Measurements from ENCODE around the gene YWHAH. TPM values are rescaled to one million over a fixed set of nuclear protein-coding genes. Genes with fewer than 3 reads are reported as not detected.
A peak's percentile ranks its signal among the peaks of the same experiment; 100 is the strongest.
"Not testable (repeated sequence)": the region's sequence is repeated elsewhere in the genome, so short reads cannot be mapped to it uniquely, and the experiment has no call there.

YWHAH gene
- polyA plus RNA-seq, 3 donors from 2014 or later, result 76.5 to 113 (median 84.0) TPM

DNA sequence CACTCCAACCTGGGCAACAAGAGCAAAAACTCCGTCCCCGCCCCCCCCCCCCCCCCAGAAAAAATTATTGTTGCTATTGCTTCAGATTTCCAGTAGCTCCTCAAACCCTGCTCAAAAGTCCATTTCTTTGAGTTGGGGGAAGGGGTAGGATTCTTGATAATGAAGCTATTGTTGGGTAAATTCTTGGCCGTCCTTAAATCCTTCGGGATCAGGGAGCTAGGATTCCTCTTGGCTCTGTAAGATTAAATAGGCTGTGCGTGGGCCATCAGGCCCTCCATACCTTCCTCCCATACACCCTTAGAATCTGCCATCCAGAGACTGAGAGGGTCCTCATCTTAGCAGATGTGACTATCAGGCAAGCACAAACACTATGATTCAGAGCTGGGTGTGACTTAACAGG is 16.4 kb downstream of the YWHAH start:
- peaks cover 12 to 16% of the 10 kb centered on the region in 2 donors for H3K4me1 Mint-ChIP-seq
- H3K4me3 Mint-ChIP-seq, result no peak overlapping the region
- H3K36me3 Mint-ChIP-seq, result peaks cover 4 to 24% (median 12%) of the 10 kb centered on the region in 3 donors
- no peaks in the 10 kb centered on the region for H3K9me3 Mint-ChIP-seq
- H3K27me3 Mint-ChIP-seq (ENCODE audit: low read depth in 3 of 3), result no peaks in the 10 kb centered on the region
- H3K27ac Mint-ChIP-seq, result no peak overlapping the region
- no peak for DNase-seq

DNA sequence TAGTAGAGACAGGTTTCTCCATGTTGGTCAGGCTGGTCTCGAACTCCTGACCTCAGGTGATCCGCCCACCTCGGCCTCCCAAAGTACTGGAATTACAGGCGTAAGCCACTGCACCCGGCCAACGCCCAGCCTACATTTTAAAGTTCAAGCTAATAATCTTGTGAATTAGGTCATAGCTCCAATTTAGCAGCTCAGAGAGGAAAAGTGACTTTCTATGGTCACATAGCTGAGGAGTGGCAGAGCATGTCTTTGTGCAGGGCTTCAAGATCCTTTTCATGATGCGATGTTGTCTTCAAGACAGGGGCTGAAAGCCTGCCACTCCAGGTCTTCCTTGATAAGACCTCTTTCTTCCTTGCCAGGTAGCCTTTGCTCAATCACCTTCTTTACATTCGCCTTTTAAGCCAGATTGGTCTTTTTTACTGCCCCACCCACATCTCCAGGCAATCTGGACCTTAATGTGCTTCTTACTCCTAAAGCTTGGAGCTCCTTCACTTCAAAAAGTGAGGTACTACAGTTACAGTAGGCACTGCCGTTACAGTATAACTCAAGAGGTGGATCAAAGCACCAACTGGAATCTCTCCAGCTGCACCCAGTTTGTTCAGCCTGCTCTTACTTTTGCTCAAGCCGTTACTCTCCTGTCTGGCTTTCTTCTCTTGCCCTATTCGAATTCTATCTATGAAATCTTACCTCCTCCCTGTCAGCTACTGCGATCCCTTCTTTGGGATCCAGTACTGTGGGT is 18.2 kb downstream of the YWHAH start:
- Mint-ChIP-seq H3K27ac (no peak overlapping the region), H3K4me3 (no peak overlapping the region), H3K36me3 (peaks cover 0 to 10% (median 4%) of the 10 kb centered on the region in 3 donors), H3K4me1 (peaks cover 9 to 10% of the 10 kb centered on the region in 2 donors), H3K9me3 (no peaks in the 10 kb centered on the region), H3K27me3 (ENCODE audit: low read depth in 3 of 3) (no peaks in the 10 kb centered on the region)
- no peak for DNase-seq

DNA sequence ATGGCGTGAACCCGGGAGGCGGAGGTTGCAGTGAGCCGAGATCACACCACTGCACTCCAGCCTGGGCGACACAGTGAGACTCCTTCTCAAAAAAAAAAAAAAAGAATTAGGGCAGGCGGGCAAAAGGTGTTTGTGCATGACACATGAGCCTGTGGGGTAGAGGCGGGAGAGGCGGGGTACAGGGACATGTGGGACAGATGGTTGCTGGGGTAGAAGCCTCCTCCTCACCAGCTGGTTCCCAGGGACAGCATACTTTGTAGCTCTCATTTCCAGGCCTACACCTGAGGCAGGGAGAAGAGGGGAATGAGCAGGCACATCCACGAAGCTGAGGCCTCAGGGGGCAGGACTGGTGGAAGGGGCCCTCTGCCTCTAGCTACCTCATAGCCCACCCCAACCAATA is 23.7 kb downstream of the YWHAH start:
- Mint-ChIP-seq H3K27ac (no peak overlapping the region), H3K36me3 (no peaks in the 10 kb centered on the region), H3K4me3 (no peak overlapping the region), H3K27me3 (ENCODE audit: low read depth in 3 of 3) (peaks cover 0 to 3% (median 1%) of the 10 kb centered on the region in 3 donors), H3K9me3 (no peaks in the 10 kb centered on the region), H3K4me1 (peaks cover 13 to 16% of the 10 kb centered on the region in 2 donors)
- DNase-seq, result no peak

DNA sequence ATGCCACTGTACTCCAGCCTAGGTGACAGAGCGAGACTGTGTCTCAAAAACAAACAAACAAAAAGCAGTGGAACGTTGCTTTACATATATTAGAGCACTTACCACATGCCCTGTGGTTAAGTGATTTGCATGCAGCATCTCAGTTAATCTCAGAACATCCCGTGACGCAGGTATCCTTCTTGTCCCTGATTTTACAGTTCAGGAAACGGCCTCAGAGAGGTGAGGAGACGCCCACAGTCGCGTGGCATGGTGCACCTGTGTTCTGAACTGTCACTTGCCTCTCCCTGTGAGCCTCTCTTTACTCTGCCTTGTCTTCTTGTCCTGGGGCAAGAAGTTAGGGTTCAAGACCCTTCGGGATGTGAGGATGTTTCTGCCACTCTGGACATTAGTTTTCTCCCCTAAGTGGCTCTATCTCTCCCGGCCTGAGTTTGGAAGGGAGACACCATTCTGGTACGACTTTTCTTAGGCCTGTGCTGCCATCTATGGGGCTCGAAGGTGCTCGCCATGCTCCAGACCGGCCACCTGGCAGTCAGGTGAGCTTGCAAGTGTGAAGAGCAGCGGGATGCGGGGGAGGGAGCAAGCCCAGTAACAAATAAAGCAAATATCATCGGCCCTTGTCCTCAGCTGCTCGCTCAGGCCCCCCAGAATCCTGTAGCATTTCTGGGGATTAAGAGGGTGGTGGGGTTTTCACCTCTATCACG is 25.6 kb downstream of the YWHAH start:
- DNase-seq, result peak; percentile 24 to 30 (median 29)
- peak overlapping the region; percentile 71 to 88 (median 79) for H3K4me3 Mint-ChIP-seq
- H3K4me1 Mint-ChIP-seq, result peaks cover 13 to 16% of the 10 kb centered on the region in 2 donors
- peaks cover 0 to 3% (median 1%) of the 10 kb centered on the region in 3 donors for H3K27me3 Mint-ChIP-seq (ENCODE audit: low read depth in 3 of 3)
- no peaks in the 10 kb centered on the region for H3K36me3 Mint-ChIP-seq
- H3K9me3 Mint-ChIP-seq, result no peaks in the 10 kb centered on the region
- H3K27ac Mint-ChIP-seq, result peak overlapping the region in 4 of 6 donors; percentile 25 to 59 (median 56)

DNA sequence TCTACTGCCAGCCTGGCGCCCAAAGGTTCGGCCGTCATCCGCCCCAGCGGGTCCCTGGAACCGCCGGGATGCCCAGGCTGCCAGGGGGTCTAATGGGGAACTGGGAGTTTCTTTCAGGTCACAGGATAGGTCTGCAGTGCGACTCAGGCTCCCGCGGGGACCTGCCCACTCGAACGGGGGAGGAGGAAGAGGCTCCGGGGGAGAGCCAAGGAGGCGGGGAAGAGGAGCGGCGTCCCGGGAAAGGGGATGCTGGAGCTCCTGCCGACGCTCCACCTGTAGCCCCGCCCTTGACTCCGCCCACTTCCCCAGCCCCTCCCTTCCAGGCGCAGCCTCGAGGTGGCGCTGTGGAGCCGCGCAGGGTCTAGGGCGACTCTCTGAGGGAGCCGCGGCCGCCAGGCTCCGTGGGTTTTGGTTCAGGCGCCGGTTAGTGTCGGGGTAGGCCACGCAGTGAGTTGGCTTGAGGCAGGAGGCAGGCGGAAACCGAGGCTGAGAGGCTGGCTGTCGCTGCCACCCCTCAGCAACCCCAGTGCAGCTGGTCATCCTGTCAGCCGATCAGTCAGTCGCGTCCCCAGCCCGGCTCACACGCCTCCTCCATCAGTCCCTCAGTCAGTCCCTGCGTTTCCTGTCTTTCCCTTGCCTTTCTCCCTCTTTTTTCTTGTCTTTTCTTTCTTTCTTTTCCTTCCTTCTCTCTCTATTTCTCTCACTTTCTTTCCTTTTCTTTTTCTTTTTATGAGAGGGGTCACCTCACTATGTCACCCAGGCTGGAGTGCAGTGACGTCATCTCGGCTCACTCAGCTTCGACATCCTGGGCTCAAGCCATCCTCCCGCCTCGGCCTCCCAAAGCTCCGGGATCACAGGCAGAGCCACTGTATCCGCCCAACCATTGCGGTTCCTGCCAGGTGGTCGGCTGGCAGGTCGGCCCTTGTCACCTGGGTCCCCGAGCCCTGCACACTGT is 26.4 kb downstream of the YWHAH start:
- peaks cover 13 to 16% of the 10 kb centered on the region in 2 donors for H3K4me1 Mint-ChIP-seq
- no peaks in the 10 kb centered on the region for H3K36me3 Mint-ChIP-seq
- H3K27me3 Mint-ChIP-seq (ENCODE audit: low read depth in 3 of 3), result peaks cover 0 to 3% (median 1%) of the 10 kb centered on the region in 3 donors
- DNase-seq, result peak; percentile 89 to 90 (median 90)
- H3K27ac Mint-ChIP-seq, result peak overlapping the region in 5 of 6 donors; percentile 24 to 82 (median 58)
- H3K9me3 Mint-ChIP-seq, result no peaks in the 10 kb centered on the region
- H3K4me3 Mint-ChIP-seq, result peak overlapping the region; percentile 71 to 88 (median 79)

DNA sequence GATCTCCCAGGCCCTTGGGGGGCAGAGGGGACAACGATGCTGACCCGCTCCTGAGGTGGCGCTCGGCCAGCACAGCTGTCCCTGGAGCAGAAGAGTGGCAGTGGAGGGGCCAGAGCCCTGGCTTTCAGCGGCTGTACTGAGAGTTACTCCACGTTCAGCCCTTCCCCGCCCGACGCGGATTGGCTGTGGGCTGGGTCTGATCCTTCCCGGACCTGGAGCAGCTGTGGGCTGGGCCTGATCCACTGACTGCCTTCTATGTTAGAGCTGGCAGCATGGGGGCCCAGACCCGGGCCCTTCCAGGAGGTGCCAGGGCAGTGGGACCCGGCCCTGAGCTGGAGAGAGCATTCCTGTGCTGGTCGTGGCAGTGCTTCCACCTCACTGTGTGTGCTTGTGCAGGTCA is 27.8 kb downstream of the YWHAH start:
- no peaks in the 10 kb centered on the region for H3K36me3 Mint-ChIP-seq
- no peak for DNase-seq
- H3K4me1 Mint-ChIP-seq, result peaks cover 15 to 16% of the 10 kb centered on the region in 2 donors
- no peak overlapping the region for H3K27ac Mint-ChIP-seq
- H3K4me3 Mint-ChIP-seq, result no peak overlapping the region
- peaks cover 0 to 5% (median 1%) of the 10 kb centered on the region in 3 donors for H3K27me3 Mint-ChIP-seq (ENCODE audit: low read depth in 3 of 3)
- H3K9me3 Mint-ChIP-seq, result no peaks in the 10 kb centered on the region

DNA sequence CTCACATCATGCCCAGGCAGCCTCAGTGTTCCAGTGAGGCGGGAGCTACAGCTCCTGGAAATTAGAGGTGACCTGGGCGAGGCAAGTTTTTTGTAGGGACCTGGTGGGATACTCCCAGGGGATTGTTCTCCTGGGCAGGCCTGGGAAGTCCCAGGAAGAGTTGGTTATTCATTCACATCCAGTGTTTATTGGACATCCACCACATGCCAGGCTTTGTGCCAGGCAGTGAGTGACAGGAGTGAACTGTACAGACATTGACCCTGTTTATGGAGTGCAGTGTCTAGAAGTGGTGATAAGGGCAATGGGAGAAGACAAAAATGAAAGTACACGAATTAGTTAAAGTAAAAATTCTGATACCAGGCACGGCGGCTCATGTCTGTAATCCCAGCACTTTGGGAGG is 29.4 kb downstream of the YWHAH start:
- no peak overlapping the region for H3K27ac Mint-ChIP-seq

DNA sequence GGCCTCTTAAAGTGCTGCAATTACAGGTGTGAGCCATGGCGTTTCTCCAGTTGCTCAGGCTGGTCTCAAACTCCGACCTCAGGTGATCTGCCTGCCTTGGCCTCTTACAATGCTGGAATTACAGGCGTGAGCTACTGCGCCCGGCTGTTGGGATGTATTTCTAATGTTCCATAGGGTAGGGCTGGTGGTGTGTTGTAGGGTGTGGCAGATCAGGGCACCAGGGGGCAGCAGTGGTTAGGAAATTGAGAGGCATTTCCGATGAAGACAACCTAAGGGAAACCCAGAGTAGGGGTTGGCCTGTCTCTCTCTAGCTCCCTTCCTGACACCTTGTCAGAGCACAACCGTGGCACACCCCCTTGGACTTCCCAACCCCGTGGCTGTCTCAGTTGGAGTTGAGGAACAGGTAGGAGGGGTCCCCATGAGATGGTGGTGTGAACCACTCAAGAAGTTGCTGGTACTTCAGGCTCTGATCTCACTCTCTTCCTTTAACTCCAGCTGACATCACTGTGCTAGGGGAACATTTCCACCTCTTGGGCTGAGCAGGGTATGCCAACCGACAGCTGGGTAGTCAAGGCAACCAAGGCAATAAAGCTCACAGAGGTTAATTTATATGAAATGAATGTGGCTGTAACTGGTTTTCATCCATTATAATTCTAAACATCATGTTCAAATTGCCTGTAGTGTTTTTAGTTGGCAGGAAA is 33.0 kb downstream of the YWHAH start:
- Mint-ChIP-seq H3K27me3 (ENCODE audit: low read depth in 3 of 3) (peaks cover 0 to 7% (median 1%) of the 10 kb centered on the region in 3 donors), H3K9me3 (no peaks in the 10 kb centered on the region), H3K27ac (no peak overlapping the region), H3K4me1 (peaks cover 0 to 2% of the 10 kb centered on the region in 2 donors), H3K4me3 (no peak overlapping the region), H3K36me3 (no peaks in the 10 kb centered on the region)
- peak; percentile 37 to 52 (median 44) for DNase-seq

More for the DNA sequence above, 29.4 kb downstream of the YWHAH start:
- Mint-ChIP-seq H3K27me3 (ENCODE audit: low read depth in 3 of 3) (peaks cover 0 to 7% (median 1%) of the 10 kb centered on the region in 3 donors), H3K36me3 (no peaks in the 10 kb centered on the region), H3K4me3 (no peak overlapping the region), H3K9me3 (no peaks in the 10 kb centered on the region), H3K4me1 (peaks cover 15 to 16% of the 10 kb centered on the region in 2 donors)
- DNase-seq, result no peak

DNA sequence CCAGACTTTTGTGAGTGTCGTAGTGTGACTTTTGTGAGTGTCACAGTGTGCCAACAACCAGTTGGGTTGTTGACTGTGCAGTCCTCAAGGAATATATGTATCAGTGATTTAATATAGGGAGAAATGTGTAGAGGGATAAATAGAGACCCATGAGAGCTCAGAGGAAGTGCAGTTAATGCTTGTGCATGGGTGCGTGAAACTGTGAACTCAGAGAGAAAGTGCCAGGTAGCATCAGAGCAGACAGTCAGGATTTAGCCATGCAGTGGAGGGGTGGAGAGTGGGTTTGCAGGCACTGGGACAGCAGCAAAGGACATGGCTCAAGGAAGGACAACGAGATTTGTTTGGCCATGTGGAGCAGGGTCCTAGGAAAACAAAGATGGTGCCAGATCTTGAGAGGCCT is 33.6 kb downstream of the YWHAH start:
- DNase-seq, result no peak
- peaks cover 0 to 7% (median 1%) of the 10 kb centered on the region in 3 donors for H3K27me3 Mint-ChIP-seq (ENCODE audit: low read depth in 3 of 3)
- H3K4me1 Mint-ChIP-seq, result peaks cover 0 to 2% of the 10 kb centered on the region in 2 donors
- no peaks in the 10 kb centered on the region for H3K9me3 Mint-ChIP-seq
- no peaks in the 10 kb centered on the region for H3K36me3 Mint-ChIP-seq
- H3K4me3 Mint-ChIP-seq, result no peak overlapping the region
- no peak overlapping the region for H3K27ac Mint-ChIP-seq

DNA sequence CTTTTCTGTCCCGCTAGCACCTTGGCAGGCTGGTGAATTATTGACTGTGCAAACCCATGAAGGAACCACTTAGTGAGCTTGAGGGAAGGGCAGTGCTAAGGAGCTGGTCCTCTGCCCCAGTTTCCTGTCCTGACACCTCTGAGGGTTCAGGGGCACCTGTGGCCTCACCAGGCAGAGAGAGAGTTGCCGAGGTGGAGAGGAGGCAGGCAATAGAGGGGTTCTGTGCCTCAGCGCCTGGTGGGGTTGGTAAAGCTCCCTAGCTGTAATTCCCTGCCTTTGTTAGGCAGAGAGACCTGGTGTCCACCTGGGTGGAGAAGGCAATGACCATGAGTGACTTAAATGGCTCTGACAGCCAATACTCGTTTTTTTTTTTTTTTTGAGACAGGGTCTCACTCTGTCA is 36.3 kb downstream of the YWHAH start:
- DNase-seq, result no peak
- H3K27ac Mint-ChIP-seq, result no peak overlapping the region
- no peak overlapping the region for H3K4me3 Mint-ChIP-seq
- H3K36me3 Mint-ChIP-seq, result no peaks in the 10 kb centered on the region
- peaks cover 0 to 7% (median 3%) of the 10 kb centered on the region in 3 donors for H3K27me3 Mint-ChIP-seq (ENCODE audit: low read depth in 3 of 3)
- H3K4me1 Mint-ChIP-seq, result peaks cover 0 to 2% of the 10 kb centered on the region in 2 donors
- no peaks in the 10 kb centered on the region for H3K9me3 Mint-ChIP-seq

DNA sequence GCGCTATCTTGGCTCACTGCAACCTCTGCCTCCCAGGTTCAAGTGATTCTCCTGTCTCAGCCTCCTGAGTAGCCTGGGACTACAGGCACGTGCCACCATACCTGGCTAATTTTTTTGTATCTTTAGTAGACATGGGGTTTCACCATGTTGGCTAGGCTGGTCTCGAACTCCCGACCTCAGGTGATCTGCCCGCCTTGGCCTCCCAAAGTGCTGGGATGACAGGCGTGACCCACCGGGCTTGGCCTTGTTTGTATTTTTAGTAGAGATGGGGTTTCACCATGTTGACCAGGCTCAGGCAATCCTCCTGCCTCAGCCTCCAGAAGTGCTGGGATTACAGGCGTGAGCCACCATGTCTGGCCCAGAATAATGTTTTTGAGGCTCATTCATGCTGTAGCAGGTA is 37.6 kb downstream of the YWHAH start:
- H3K9me3 Mint-ChIP-seq, H3K27ac Mint-ChIP-seq: not testable (repeated sequence)

DNA sequence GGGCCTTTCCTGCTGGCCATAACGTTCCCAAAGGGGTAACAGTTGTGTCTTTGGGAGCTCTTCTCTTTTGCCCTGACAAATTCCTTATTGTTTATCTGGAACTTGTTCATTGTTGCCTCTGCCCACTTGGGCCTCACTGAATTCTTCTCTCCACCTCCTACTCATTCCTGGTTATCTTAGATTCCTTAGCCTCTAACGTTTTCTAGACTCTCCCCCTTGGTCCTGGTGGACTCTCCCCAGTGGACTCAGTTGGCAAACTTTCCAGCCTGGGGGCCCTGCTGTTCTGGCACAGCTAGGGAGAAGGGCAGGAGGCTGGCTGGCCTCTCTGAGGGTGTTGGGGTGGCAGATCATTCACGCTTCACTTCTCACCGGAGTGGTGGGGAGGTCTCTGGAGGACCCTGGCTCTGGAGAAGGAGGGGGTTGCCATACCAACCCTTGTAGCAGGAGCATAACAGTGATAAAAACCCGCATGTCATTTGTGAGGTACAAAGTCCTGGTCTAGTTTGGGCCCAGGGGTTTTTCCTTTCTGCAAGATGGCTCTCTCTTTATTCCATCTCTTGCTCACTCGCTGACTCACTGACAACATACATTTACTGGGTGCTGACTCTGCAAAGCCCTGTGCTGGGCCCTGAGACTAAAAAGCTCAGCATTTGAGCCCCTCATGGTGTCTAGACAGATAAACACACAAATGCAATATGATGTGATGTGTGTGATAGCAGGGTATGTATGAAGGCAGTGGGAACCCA is 39.7 kb downstream of the YWHAH start:
- H3K36me3 Mint-ChIP-seq, result no peaks in the 10 kb centered on the region
- no peak for DNase-seq
- no peaks in the 10 kb centered on the region for H3K9me3 Mint-ChIP-seq
- H3K4me3 Mint-ChIP-seq, result no peak overlapping the region
- no peak overlapping the region for H3K27ac Mint-ChIP-seq
- H3K27me3 Mint-ChIP-seq (ENCODE audit: low read depth in 3 of 3), result peaks cover 2 to 9% (median 3%) of the 10 kb centered on the region in 3 donors
- no peaks in the 10 kb centered on the region for H3K4me1 Mint-ChIP-seq

More for the DNA sequence above, 37.6 kb downstream of the YWHAH start:
- DNase-seq; H3K36me3 Mint-ChIP-seq; H3K4me1 Mint-ChIP-seq; H3K27me3 Mint-ChIP-seq (ENCODE audit: low read depth in 3 of 3); H3K4me3 Mint-ChIP-seq: not testable (repeated sequence)

Data from immature natural killer cell (primary cell).